ENCODE measurements around the gene KCNJ5. TPM values are rescaled to one million over a fixed set of nuclear protein-coding genes. Genes with fewer than 3 reads are reported as not detected.

Gene KCNJ5
- total and polyA plus RNA-seq, 2 of the 4 experiments (the other 2 are of a cell fraction): 0.07 to 0.18 TPM

DNA sequence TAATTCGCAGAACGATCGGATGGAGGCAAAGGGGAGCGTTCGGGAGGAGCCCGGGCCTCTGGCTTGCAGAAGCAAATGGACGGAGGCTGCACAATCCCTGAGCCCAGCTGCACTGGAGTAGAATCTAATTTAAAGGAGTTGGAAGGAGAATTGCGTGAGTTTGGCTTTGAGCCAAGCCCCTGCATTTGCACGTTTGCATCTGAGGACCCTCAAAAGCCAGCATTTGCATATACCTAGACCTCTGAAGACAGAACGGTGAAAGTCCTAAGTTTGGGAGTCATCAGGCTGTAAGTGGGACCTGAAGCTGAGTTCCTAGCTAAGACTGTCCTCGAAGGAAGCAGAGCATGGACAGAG is 35.9 kb downstream of the KCNJ5 start:
- H3K9me1 ChIP-seq (ENCODE audit: insufficient read depth, low read length): no peaks in the 10 kb centered on the region
- no peaks in the 10 kb centered on the region for H3K79me1 ChIP-seq (ENCODE audit: low read depth in 1 of 2, low read length in 2 of 2)
- no peak overlapping the region for H3K4ac ChIP-seq (ENCODE audit: low read depth, low read length)
- no peak overlapping the region for H3K4me2 ChIP-seq (ENCODE audit: low read depth, low read length)
- H2BK20ac ChIP-seq (ENCODE audit: low read depth, low read length): no peak overlapping the region
- no peak overlapping the region for H2BK5ac ChIP-seq (ENCODE audit: low read depth, low read length, poor library complexity, severe bottlenecking)
- ChIA-PET POLR2A (ENCODE audit: unreplicated experiment) (no interaction called here), CTCF (no interaction called here)
- no peaks in the 10 kb centered on the region for H3K9me3 ChIP-seq (ENCODE audit: control insufficient read depth, insufficient read depth, low read length)
- DNase-seq (no peak), ATAC-seq (ENCODE audit: low read depth) (no peak)
- dilution Hi-C loops (cut with HindIII; ENCODE audit: low sequenced_read_pairs, unreplicated experiment): no loop called here
- H2AK5ac ChIP-seq (ENCODE audit: low read depth, low read length): no peak overlapping the region
- no peak overlapping the region for H4K5ac ChIP-seq (ENCODE audit: low read depth, low read length)
- H3K56ac ChIP-seq (ENCODE audit: extremely low read depth, insufficient read depth, low read length): no peak overlapping the region
- H3K18ac ChIP-seq (ENCODE audit: low read depth, low read length): no peak overlapping the region
- no peak overlapping the region for H2BK120ac ChIP-seq (ENCODE audit: low read depth, low read length)
- H4K20me1 ChIP-seq (ENCODE audit: insufficient read depth, low read length): no peaks in the 10 kb centered on the region
- no peak overlapping the region for H2BK15ac ChIP-seq (ENCODE audit: low read depth, low read length)
- H4K91ac ChIP-seq (ENCODE audit: insufficient read depth, low read depth, low read length): no peak overlapping the region
- no peak overlapping the region for H3K23ac ChIP-seq (ENCODE audit: low read depth, low read length)
- intact Hi-C loops (cut with micrococcal nuclease): no loop called here
- peak overlapping the region; percentile 9 for H2AK9ac ChIP-seq (replicated peaks; ENCODE audit: low read depth, low read length, poor library complexity)
- peaks cover 22% of the 10 kb centered on the region for H3K27me3 ChIP-seq (ENCODE audit: control insufficient read depth, insufficient read depth, low read length)
- no peak overlapping the region for H3K9ac ChIP-seq (ENCODE audit: low read depth, low read length)
- H3K36me3 ChIP-seq (ENCODE audit: control insufficient read depth, insufficient read depth, low read length): no peaks in the 10 kb centered on the region
- TF ChIP-seq MAZ (IDR thresholded peaks at IDR 0.05; ENCODE audit: borderline replicate concordance, low read depth, low read length) (no peak), POLR2A (IDR thresholded peaks at IDR 0.05; ENCODE audit: low read depth, low read length) (no peak), BHLHE40 (IDR thresholded peaks at IDR 0.05; ENCODE audit: low read depth, low read length) (no peak), FOS (IDR thresholded peaks at IDR 0.05; ENCODE audit: low read depth, low read length) (no peak), RCOR1 (IDR thresholded peaks at IDR 0.05; ENCODE audit: insufficient replicate concordance, low read length) (no peak), RFX5 (IDR thresholded peaks at IDR 0.05; ENCODE audit: low read depth, low read length) (no peak), NFE2L2 (IDR thresholded peaks at IDR 0.05; ENCODE audit: low read depth, low read length) (no peak), MXI1 (IDR thresholded peaks at IDR 0.05; ENCODE audit: borderline replicate concordance, low read depth, low read length) (no peak), MAFK (IDR thresholded peaks at IDR 0.05; ENCODE audit: low read depth, low read length) (no peak), SMC3 (IDR thresholded peaks at IDR 0.05; ENCODE audit: low read depth, low read length) (no peak), CEBPB (IDR thresholded peaks at IDR 0.05; ENCODE audit: low read depth, low read length) (no peak), RAD21 (IDR thresholded peaks at IDR 0.05; ENCODE audit: low read length) (no peak)
- TF ChIP-seq, protein P1, sequence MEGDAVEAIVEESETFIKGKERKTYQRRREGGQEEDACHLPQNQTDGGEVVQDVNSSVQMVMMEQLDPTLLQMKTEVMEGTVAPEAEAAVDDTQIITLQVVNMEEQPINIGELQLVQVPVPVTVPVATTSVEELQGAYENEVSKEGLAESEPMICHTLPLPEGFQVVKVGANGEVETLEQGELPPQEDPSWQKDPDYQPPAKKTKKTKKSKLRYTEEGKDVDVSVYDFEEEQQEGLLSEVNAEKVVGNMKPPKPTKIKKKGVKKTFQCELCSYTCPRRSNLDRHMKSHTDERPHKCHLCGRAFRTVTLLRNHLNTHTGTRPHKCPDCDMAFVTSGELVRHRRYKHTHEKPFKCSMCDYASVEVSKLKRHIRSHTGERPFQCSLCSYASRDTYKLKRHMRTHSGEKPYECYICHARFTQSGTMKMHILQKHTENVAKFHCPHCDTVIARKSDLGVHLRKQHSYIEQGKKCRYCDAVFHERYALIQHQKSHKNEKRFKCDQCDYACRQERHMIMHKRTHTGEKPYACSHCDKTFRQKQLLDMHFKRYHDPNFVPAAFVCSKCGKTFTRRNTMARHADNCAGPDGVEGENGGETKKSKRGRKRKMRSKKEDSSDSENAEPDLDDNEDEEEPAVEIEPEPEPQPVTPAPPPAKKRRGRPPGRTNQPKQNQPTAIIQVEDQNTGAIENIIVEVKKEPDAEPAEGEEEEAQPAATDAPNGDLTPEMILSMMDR (conservative IDR thresholded peaks at IDR 0.05; ENCODE audit: low read depth, low read length): no peak
- TF ChIP-seq, protein P2, sequence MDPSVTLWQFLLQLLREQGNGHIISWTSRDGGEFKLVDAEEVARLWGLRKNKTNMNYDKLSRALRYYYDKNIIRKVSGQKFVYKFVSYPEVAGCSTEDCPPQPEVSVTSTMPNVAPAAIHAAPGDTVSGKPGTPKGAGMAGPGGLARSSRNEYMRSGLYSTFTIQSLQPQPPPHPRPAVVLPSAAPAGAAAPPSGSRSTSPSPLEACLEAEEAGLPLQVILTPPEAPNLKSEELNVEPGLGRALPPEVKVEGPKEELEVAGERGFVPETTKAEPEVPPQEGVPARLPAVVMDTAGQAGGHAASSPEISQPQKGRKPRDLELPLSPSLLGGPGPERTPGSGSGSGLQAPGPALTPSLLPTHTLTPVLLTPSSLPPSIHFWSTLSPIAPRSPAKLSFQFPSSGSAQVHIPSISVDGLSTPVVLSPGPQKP (IDR thresholded peaks at IDR 0.05; ENCODE audit: borderline replicate concordance, low read depth, low read length): no peak
- TF ChIP-seq, protein P3, sequence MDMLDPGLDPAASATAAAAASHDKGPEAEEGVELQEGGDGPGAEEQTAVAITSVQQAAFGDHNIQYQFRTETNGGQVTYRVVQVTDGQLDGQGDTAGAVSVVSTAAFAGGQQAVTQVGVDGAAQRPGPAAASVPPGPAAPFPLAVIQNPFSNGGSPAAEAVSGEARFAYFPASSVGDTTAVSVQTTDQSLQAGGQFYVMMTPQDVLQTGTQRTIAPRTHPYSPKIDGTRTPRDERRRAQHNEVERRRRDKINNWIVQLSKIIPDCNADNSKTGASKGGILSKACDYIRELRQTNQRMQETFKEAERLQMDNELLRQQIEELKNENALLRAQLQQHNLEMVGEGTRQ (IDR thresholded peaks at IDR 0.05; ENCODE audit: low read depth, low read length): no peak
- H4K8ac ChIP-seq (ENCODE audit: low read depth in 2 of 2, low read length in 2 of 2): no peak overlapping the region
- H2AFZ ChIP-seq (replicated peaks; ENCODE audit: low read length, poor library complexity): no peak overlapping the region
- peaks cover 3% of the 10 kb centered on the region; the same call in 1 of the 2 replicates for H3K4me1 ChIP-seq (ENCODE audit: control insufficient read depth, insufficient read depth, low read length)
- H3K27ac ChIP-seq (ENCODE audit: insufficient read depth, low read length): no peak overlapping the region
- WGBS, 2 experiments (ENCODE audit: extremely low coverage in 2 of 2, insufficient read length in 1 of 2): 92% methylated on average over 2 of the region's 11 CpGs; no CpG with 5 or more reads in 1 of the 2 experiments
- in situ Hi-C loops (cut with MboI; ENCODE audit: low sequenced_read_pairs): no loop called here
- no TSS peak for BruUV-seq (replicated peaks)
- no peak overlapping the region for H3K14ac ChIP-seq (replicated peaks; ENCODE audit: low read depth, low read length)
- H3K4me3 ChIP-seq (ENCODE audit: insufficient read depth, low read depth, low read length): no peak overlapping the region
